Left ventricle myocardium superior (tissue), 1 donor: Measurements from ENCODE around the gene SLIT3. TPM values are rescaled to one million over a fixed set of nuclear protein-coding genes. Genes with fewer than 3 reads are reported as not detected.

Source experiments
- ATAC-seq: fragments of 200-7000 bp; cut with Tn5 transposase; one replicate; pipeline ENCODE4 v1.9.1; 2020; ENCODE audit warnings: mild to moderate bottlenecking, moderate library complexity
- DNase-seq: peaks from one replicate; pipeline ENCODE4 v3.0.0-alpha.2; 2020
- intact Hi-C: fragments of 100-400 bp; cut with micrococcal nuclease; formaldehyde crosslinking; loops from one replicate; pipeline ENCODE4 v1.11.0; 2022
- total RNA-seq: library from RNA; stranded (reverse); fragmentation: NEBNext Ultra II Directional; extraction: Animal tissue kit (Norgen Biotek cat#: 25700); gene quantifications from one replicate; pipeline ENCODE4 v1.2.1, GENCODE V29; 2021
- donor health status: DM: no; HTN: yes; CAD: no; lungs with severe emphysema.

SLIT3 gene
- total RNA-seq, 1 donor from 2014 or later, result 8.4 TPM

DNA sequence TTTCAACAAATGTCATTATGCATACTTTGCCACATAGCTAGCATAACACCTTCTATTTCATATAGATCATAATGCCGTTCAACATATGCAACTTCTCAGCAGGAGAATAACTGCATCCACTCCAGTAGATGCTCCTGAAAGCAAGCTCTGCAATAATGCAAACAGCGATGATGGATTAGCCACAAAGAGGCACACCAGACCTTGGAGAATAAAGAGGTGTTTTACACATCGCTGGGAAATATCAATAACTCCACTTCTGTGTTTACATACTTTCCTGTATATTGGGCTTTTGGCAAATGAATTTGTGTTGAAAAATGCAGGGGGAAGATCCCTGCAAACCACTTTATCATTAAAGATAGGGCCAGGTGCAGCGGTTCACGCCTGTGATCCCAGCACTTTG, 450.3 kb downstream of the SLIT3 start:
- DNase-seq (no peak), ATAC-seq (no peak)
- intact Hi-C loops, result no loop called here

DNA sequence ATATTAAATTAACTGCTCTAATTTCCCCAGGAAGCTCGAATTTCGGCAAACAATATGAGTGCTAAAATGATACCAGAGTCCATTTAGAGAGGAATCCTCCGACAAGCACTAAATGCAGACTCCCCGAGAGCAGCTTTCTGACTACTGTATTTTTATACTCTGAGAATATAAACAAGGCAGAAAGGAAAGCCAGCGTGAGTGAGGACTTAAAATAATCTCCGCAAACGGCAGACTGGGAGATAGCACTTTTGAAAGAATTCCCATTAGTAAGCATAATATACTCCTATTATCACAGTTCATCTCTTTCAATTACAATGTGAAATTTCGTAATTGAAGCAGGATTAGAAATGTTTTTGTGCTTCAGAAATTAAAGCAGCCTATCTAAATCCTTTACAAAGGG, 452.4 kb downstream of the SLIT3 start:
- intact Hi-C loops, result no loop called here
- DNase-seq (no peak), ATAC-seq (no peak)

DNA sequence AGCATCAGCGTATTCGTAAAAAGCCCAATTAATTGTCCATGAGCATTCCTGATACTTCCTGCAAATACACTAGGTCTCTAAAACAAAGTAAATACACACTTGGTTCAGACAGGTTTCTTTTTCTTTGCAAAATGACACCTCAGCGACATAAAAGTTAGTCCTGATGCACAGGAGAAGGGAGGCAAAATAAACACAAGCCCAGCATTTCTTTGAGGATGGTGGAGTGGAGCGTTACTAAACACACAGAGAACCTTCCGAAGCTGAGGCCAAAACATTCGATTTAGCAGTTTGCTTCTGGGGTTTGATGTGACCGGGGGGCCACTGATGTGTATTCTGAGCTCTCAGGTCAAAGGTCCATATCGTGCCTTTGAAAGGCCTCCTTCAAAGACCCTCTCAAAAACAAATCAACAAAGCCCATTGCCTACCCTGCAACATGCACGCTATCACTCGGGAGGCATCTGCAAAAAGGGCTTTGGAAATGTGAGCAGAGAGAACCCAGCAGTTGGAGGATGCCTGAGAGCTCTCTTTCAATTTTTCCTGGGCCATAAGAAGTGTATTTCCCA, 453.3 kb downstream of the SLIT3 start:
- ATAC-seq, result no peak
- intact Hi-C loops, result no loop called here
- DNase-seq, result no peak

DNA sequence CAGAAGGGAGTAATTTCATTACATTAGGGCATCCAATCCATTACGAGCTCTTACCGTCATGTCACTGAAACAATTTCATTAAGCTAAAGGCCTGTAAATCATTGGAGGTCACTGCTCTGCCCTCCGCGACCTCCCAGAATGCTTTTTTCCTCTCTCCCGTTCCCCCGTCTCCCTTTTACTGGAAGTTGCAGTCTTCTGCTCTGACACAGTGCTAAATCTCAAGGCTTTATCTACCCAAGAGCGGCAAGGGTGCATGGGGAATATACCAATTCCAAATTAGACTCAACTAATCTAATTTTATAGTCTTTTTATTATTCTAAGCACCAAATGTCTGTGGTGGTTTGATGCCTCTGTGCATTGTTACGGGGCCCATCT, 456.0 kb downstream of the SLIT3 start:
- ATAC-seq (no peak), DNase-seq (no peak)
- intact Hi-C loops, result no loop called here

DNA sequence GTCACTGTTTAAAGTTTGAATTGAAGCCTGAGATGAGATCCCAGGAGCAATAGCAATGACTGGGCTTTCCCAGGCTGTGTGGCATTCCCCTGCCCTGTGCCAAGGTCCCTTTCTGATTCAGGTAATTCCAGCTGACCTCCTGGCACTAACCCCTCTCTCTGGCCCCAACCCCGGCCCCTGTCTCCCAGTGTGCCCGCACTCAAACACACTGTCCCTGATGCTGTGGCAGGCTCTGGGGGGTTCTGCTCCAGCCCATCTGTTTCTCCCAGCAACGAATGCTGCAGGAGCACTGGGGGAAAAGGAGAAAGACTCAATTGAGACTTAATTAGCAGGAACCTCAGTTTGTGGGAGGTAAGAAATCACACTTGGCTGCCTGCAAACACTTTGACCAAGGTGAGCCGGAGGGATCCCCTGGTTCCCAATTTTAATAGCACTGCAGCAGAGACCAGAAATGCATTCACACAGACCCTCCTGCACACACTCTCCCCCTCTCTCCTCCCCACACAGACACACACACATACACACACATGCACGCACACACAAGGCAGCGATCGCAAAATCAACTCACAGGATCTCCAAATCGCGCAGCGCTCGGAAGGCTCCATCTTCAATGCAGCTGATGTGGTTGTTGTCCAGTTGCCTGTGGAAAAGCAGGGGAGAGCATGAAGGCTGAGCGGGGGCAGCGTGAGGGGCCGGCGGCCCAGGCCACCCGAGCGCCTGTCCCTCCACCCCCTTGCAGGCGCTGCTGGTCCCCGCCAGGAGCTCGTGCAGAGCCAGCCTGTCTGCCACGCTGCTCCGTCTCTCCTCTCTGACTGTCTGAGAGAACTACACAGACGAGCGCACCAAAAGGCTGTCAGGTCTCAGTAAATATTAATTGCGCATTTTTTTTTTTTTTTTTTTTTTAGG, 456.7 kb downstream of the SLIT3 start:
- ATAC-seq (peak; percentile 39), DNase-seq (peak; percentile 35)
- intact Hi-C loops, result no loop called here

DNA sequence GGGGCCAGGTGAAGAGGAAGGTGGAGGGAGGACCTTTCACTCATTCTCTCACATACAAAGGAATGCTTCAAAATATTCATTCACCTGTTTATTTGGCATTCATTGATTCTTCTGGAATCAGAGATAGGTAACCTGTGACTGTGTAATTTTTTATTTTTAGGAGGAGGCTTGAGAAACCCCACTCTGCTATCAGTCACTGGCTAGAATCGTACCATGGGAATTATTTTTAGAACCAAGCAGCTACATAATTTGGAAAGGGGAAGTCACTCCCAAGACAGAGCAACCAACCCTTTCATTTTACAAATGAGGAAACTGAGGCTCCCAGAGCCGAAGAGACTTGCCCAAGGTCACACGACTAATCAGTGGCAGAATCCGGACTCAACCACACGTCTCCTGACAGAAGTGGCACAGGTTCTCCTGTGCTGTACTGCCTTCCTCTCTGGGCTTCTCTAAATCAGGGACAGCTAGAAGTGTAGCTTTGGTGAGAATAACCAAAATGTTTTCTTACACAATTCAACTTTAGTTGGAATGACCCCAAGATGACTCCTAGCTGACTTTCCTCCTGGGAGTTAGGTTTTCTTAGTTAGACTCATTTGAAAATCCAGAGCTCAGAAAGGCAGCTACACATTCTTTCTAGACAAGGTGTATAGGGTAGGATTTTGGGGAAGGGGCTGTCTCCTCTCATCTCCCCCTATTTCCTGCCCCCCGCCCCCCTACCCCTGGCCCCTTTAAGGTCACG, 457.5 kb downstream of the SLIT3 start:
- no peak for DNase-seq
- intact Hi-C loops, result no loop called here
- peak; percentile 86 for ATAC-seq

DNA sequence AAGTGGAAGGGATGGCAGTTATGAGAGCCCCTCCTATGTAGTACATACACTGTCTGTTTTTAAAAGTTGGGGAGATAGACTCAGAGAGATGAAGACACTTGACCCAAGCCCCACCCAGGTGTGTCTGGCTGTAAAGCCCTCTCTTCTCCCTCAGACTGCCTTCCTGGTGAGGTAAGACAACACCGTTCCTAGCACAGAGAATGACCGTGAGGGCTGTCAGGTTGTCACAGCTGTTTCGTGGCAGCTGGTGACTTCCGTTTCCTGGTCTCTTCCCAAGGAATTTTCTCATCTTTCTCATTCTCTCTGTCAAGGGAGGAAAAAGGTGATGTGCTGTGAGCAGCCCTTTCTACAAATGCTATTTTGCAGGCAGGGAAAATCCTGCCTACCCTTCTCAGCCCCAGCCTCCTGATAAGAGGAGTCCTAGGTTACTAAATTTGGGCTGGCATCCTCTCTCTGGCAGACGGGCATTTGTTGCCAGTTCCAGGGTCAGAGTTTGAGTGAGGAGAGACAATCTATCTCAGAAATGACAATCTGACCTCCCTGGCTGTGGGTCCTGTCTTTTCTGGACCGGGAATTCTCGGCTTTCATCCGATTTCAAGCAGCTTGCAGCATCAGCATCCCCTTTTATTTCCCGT, 458.3 kb downstream of the SLIT3 start:
- ATAC-seq (peak; percentile 92), DNase-seq (no peak)
- intact Hi-C loops, result no loop called here

DNA sequence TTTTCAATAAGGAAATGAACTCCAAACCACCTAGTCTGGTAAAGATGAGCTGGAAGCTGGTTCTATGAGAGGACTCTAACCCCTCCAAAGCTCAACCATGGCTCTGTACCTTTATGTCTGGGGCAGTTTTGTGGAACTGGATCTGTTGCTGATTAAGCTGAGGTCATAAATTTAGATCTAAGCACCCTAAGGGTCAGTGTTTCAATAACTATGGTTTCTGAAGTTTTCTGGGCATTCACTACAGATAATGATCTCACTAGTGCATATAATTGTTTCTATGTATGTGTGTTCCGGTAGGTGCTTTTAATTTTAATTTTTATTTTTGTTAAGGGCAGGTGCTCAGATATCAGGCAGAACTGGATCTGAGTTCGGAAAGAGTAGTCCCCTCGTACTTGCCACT, 463.1 kb downstream of the SLIT3 start:
- DNase-seq (no peak), ATAC-seq (no peak)
- intact Hi-C loops, result no loop called here

DNA sequence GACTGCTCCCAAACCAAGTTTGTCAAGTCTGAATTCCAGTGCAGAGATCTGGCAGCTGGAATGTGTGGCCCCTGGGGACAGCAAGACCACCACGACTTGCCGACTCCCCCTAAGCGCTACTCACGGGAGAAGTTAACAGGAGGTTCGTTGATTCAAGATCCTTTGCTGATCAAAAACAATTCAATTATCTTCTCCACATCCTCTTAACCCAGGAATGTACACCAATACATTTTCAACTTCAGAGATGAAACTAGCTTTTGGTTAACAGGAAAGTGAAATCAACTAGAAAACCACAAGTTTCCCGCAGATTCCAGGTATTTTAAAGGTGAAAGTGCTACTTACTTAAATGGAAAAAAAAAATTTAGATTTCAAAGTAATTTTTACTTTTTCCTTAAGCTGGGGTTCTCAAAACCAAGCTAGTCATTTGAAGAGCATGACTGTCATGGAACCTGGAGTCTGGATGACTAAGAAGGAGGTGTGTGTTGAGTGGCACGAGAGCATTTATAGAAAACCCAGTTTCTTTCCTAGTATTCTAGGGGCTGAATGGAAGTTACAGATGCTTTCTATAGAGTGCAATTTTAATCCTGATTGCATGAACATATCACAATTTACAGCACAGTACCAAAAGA, 464.2 kb downstream of the SLIT3 start:
- DNase-seq (no peak), ATAC-seq (no peak)
- intact Hi-C loops, result no loop called here

DNA sequence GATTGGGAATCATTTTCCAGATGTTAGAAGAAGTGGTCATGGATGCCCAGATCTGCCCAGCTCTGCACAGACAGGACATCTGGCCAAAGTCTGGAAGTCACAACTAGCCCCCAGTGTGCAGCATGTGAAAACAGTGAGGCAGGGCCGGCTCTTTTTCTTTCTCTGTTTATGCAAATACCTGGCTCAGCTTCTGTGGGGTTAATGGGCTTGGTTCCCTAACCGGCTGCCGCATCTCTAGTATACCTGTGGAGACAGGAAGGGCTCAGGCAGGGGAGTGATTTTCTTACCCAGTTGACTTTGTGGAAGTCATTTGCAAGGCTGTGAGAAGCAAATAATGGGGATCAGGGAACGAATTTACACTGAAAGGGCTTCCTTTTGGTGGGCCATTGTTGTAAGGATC, 467.0 kb downstream of the SLIT3 start:
- DNase-seq, result no peak
- ATAC-seq, result no peak
- intact Hi-C loops, result no loop called here

DNA sequence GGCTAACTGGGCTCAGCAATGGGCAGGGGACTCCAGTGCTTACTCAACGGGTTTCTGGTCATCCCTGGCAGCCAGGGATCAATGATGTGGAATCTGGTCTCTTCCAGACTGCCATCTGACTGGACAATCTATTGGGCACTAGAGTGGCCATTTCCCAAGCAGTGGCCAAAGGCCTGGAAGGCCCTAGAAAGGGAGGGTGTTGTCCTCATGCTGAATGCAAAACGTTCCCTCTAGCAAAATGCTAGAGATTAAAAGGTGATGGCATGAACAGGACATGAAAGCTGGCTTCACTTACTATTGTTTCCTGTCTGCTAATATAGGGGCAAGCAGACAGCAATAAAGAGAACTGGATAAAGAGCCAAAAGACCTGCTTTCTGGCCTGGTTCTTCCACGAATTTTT, 467.6 kb downstream of the SLIT3 start:
- ATAC-seq (no peak), DNase-seq (no peak)
- intact Hi-C loops, result no loop called here

DNA sequence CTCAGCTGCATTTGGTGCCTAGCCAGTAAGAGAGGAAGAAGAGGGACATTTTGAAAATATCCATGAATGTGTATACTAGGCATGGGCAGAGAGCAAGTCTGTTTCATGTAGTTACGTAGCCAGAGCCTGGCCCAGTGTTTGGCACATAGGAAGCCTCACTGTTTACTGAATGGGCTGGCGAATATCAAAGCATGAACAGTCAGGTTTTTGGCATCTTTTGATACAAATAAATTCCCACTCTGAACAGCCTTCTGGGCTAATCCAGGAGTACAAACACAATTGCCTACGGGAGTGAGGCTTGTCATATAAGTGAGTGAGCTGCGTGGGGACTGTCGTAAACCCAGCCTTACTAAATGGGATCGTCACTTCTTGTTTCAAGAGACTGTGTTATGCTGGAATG, 468.6 kb downstream of the SLIT3 start:
- DNase-seq, result no peak
- intact Hi-C loops, result no loop called here
- ATAC-seq, result no peak

DNA sequence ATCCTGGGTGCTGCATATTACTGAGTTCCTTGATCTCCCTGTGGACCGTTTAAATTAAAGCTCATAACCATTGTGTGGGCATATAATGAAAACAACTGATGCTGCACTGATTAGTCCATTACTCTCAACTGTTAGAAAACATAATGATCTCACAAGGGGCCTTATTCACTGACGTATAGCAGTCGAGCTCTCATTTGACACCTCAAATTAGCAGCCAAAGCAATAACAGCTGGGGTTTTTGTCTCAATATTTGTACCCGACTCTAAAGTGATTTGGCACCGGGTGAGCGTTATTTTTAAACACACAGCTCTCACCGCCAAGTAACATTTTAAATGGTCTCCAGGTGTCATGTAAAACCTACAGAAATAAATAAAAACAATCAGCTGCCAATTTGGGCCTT, 469.6 kb downstream of the SLIT3 start:
- ATAC-seq, result peak; percentile 59
- DNase-seq, result no peak
- intact Hi-C loops, result no loop called here

DNA sequence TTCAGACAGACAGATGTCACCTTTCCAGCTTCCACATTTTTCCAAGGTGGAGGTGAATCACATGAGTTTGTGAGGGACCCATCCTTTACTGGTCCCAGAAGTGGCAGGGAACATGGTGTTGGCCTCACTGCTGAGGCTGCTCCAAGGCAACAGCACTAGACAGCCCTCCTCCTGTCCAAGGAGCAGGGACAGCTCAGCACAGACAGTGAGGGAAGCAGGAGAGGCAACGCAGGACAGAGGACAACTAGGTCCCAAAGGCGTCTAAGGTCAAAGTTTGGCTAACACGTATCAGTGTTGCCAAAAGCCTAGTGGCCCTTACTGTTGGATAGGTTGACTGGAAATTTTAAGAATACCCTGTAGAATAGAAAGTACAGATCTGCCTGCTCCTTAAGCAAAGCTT, 470.1 kb downstream of the SLIT3 start:
- intact Hi-C loops, result no loop called here
- peak; percentile 53 for ATAC-seq
- DNase-seq, result no peak

DNA sequence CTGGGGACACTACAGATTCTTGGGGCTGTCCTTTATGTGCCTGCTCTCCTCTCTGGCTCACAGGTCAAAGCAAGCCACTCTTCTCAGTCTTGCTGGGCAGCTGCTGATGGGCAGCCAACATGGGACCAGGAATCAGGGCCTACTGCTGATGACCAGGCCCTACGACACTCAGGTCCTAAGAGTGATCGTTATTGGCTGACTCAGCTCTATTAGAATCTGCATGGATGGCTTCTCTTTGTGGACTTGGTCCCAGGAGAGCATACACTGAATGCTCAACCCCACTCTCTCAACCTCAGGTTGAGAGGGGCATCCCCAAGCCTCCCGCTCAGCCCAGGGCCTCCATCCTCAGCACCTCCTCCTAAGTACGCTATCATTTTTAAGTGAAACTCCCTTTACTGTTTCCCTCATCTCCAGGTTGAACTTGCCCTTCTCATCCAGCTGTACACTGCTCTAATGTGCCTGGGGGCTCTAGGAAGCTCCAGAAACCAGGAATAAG, 471.0 kb downstream of the SLIT3 start:
- intact Hi-C loops, result no loop called here
- ATAC-seq (no peak), DNase-seq (no peak)

DNA sequence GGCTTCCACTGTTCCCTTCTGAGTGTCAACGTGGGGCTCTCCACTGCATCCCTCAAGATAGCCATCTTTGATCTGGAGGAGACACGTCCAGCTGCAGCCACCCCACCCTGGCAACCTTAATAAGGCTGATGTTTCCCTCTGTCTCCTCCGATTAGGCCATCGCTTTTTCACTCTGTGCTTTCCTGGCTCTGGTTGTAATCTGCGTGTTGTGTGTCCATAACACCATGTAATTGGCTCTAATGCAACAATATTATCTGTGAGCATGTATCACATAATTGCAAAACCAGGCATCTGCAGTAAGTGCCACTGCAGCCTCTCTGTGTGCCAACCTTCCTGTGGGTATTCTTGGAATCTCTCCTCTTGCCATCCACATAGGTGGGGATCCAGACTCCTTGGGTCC, 471.9 kb downstream of the SLIT3 start:
- no peak for DNase-seq
- peak; percentile 43 for ATAC-seq
- intact Hi-C loops, result no loop called here

DNA sequence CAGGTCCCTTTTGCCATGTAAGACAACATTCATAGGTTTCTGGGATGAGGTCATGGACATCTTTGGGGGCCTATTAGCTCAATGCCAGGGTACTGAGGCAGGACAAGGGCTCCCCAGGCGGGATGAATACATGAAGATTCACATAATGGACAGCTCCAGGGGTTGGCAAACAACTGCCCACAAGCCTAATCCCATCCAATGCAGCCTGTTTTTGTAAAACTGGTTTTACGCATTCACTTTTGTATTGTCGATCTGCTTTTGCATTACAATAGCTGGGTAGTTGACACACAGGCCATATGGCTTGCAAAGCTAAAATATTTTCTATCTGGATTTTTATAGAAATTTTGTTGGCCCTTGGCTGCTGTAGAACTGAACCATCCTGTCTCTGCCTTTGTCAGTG, 473.3 kb downstream of the SLIT3 start:
- intact Hi-C loops, result no loop called here
- no peak for DNase-seq
- no peak for ATAC-seq

DNA sequence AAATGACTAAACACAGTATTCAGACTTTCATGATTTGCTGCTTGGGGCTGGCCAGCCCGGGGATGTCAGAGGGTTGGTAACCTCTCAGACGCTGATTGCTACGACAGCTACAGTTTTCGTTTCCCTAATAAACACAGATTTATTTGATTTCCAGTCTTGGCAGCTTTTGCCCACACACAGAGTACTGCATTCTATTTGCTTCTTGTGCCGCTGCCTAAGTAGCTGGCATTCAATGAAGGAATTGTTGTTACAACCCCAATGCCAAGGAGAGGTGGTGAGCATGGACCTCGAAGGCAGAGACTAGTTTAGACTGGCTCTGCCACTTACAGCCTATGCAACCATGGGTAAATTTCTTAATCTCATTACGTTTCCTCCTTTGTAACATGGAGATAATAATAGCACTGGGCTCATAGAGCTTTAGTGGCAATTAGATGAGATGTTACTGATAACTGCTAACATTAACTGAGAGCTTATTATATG, 474.7 kb downstream of the SLIT3 start:
- DNase-seq, result no peak
- intact Hi-C loops, result no loop called here
- ATAC-seq, result no peak

DNA sequence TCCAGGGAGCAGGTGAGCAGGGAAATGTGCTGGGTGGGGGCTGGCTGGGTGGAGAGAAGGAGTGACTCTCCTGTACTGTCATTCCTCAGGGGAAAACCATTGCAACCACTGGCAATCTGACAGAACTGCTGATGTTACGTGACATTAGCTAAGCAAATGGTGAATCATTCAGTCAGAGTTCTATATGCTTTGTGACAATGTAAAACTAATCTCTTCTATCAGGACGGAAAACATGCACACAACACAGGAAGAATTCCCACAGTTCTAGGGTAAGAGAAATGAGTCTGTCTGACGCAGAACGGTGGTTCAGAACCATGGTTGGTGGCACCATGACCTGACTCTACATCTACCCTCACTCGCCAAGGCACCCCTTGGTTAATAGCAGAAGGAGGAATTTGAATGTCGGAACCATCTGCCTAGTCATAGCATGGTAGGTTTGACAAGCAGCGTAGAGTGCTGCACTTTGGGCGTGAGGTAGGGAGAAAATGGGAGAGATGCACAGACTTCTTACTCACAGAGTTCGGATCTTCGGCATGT, 478.1 kb downstream of the SLIT3 start:
- no peak for ATAC-seq
- no peak for DNase-seq
- intact Hi-C loops, result no loop called here
